HFF-Myc (cell line): Measurements from ENCODE around the gene CNIH3.

Source experiments
- DNase-seq: peaks from one replicate; pipeline ENCODE4 v3.0.0-alpha.2; 2011; ENCODE audit warnings: low read depth; ENCODE audit errors: extremely low read depth
- H3K4me3 ChIP-seq: replicated peaks from 2 replicates; pipeline ENCODE4 v1.5.1; 2011; ENCODE audit warnings: low read depth, mild to moderate bottlenecking, control low read depth, low read length
- CTCF ChIP-seq: IDR thresholded peaks from 2 replicates; pipeline ENCODE4 v1.5.1; 2012; ENCODE audit warnings: mild to moderate bottlenecking, low read depth, low read length, control low read depth; ENCODE audit errors: missing control alignments

Gene CNIH3

GRCh38 chr1:224622831-224623230 lies 6.7 kb downstream of the CNIH3 start:
- DNase-seq = no peak
- 0 out of 2 replicates have a peak overlapping the region, but pooled peaks have one; percentile 2 for H3K4me3 ChIP-seq
- no peak for TF ChIP-seq CTCF

GRCh38 chr1:224623310-224623714 lies 7.2 kb downstream of the CNIH3 start:
- no peak for DNase-seq
- H3K4me3 ChIP-seq = 0 out of 2 replicates have a peak overlapping the region, but pooled peaks have one; percentile 2
- no peak for TF ChIP-seq CTCF

- H3K4me3 ChIP-seq = no peak overlapping the region
- TF ChIP-seq CTCF = no peak
- peak; percentile 80 for DNase-seq
Observed at GRCh38 chr1:224623743-224624333, 7.7 kb downstream of the CNIH3 start.

DNA sequence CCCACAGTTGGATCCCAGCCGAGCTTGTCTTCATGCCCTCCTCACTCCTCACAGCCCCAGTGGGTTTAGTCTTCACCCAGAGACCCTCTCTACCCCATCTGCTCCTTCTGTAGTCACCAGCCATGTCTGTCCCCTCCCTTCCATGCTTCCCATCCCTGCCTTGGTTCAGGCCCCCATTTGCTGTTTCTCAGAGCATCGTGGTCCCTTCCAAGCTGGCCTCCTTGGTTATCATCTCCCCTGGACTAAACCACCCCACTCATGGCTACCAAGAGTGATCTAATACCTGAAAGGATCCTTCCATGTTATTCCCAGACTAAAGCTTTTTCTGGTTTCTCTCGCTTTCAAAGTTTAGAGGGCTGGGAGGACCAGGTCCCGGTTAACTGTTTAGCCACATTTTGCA lies 8.3 kb downstream of the CNIH3 start:
- H3K4me3 ChIP-seq = no peak overlapping the region
- TF ChIP-seq CTCF = no peak
- DNase-seq = no peak

- H3K4me3 ChIP-seq = no peak overlapping the region
- no peak for TF ChIP-seq CTCF
- DNase-seq = no peak
Observed at GRCh38 chr1:224626042-224626441, 9.9 kb downstream of the CNIH3 start.

DNA sequence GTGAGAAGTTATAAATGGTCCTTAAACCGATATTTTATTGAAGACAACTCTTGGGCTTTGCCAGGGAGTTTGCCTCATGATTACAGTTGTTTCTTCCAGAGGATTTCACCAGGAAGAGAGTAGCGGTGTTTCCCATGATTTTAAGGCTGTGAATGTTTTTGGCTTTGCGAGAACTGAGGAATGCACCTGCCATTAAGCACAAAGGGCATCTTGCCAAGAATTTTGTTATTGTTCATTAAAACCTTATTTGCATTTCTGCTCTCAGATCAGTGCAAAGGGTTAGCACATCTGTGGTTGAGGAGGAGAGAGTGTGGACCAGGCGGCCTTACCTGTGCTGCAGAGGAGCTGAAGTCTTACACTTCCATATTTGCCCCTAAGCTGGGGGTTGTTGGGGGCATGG lies 13.8 kb downstream of the CNIH3 start:
- no peak overlapping the region for H3K4me3 ChIP-seq
- TF ChIP-seq CTCF = no peak
- no peak for DNase-seq
